ENCODE measurements around the gene TSPOAP1.

- TF ChIP-seq POLR2A (IDR thresholded peaks at IDR 0.05), result no peak
- no peak for TF ChIP-seq CTCF (IDR thresholded peaks at IDR 0.05)
Measured at GRCh38 chr17:58268326-58268725, 60.3 kb downstream of the TSPOAP1 start.
